IPS-15b (cell line): Measurements from ENCODE around the gene PMAIP1.

Experiments
- H3K27me3 ChIP-seq: one replicate; pipeline ENCODE4 v1.6.1; 2013; ENCODE audit warnings: low read length; ENCODE audit not compliant: control insufficient read depth, insufficient read depth
- H3K36me3 ChIP-seq: one replicate; pipeline ENCODE4 v1.6.1; 2013; ENCODE audit warnings: low read length; ENCODE audit not compliant: control insufficient read depth, insufficient read depth
- H3K4me1 ChIP-seq: one replicate; pipeline ENCODE4 v1.6.1; 2013; ENCODE audit warnings: mild to moderate bottlenecking, low read length; ENCODE audit not compliant: control insufficient read depth, insufficient read depth
- H3K4me3 ChIP-seq: one replicate; pipeline ENCODE4 v1.5.1; 2013; ENCODE audit warnings: low read depth, low read length
- H3K9ac ChIP-seq: one replicate; pipeline ENCODE4 v1.6.1; 2013; ENCODE audit warnings: low read depth, mild to moderate bottlenecking, low read length
- H3K9me3 ChIP-seq: one replicate; pipeline ENCODE4 v1.6.1; 2013; ENCODE audit warnings: mild to moderate bottlenecking, low read length; ENCODE audit not compliant: control insufficient read depth, insufficient read depth

PMAIP1 gene

GRCh38 chr18:59893971-59894370 is 5.8 kb upstream of the PMAIP1 start:
- H3K4me3 ChIP-seq = no peak overlapping the region
- peaks cover 17% of the 10 kb centered on the region for H3K4me1 ChIP-seq
- H3K27me3 ChIP-seq = no peaks in the 10 kb centered on the region
- no peaks in the 10 kb centered on the region for H3K9me3 ChIP-seq
- H3K36me3 ChIP-seq = no peaks in the 10 kb centered on the region
- no peak overlapping the region for H3K9ac ChIP-seq

- Histone ChIP-seq H3K36me3 (no peaks in the 10 kb centered on the region), H3K4me1 (peaks cover 17% of the 10 kb centered on the region), H3K9me3 (no peaks in the 10 kb centered on the region), H3K4me3 (peak overlapping the region; percentile 83), H3K27me3 (no peaks in the 10 kb centered on the region), H3K9ac (peak overlapping the region; percentile 70)
These were observed 2.4 kb upstream of the PMAIP1 start for GRCh38 chr18:59897321-59897954.

- Histone ChIP-seq H3K9me3 (no peaks in the 10 kb centered on the region), H3K9ac (no peak overlapping the region), H3K27me3 (no peaks in the 10 kb centered on the region), H3K4me1 (peaks cover 17% of the 10 kb centered on the region), H3K4me3 (peak overlapping the region; percentile 83), H3K36me3 (peaks cover 4% of the 10 kb centered on the region)
These were observed 1.7 kb upstream of the PMAIP1 start for GRCh38 chr18:59898093-59898492.

- no peaks in the 10 kb centered on the region for H3K9me3 ChIP-seq
- peak overlapping the region; percentile 83 for H3K4me3 ChIP-seq
- peaks cover 17% of the 10 kb centered on the region for H3K4me1 ChIP-seq
- peak overlapping the region; percentile 74 for H3K9ac ChIP-seq
- no peaks in the 10 kb centered on the region for H3K27me3 ChIP-seq
- peaks cover 4% of the 10 kb centered on the region for H3K36me3 ChIP-seq
These were observed 1.0 kb upstream of the PMAIP1 start for GRCh38 chr18:59898609-59899297.

- H3K4me1 ChIP-seq = peaks cover 21% of the 10 kb centered on the region
These were observed 679 bp downstream of the PMAIP1 start for GRCh38 chr18:59900222-59901128.

GRCh38 chr18:59902131-59902992 is 2.6 kb downstream of the PMAIP1 start:
- no peaks in the 10 kb centered on the region for H3K9me3 ChIP-seq
- peaks cover 4% of the 10 kb centered on the region for H3K36me3 ChIP-seq
- peak overlapping the region; percentile 77 for H3K9ac ChIP-seq
- H3K4me3 ChIP-seq = peak overlapping the region; percentile 84
- peaks cover 18% of the 10 kb centered on the region for H3K4me1 ChIP-seq
- H3K27me3 ChIP-seq = no peaks in the 10 kb centered on the region

More at GRCh38 chr18:59900222-59901128, 679 bp downstream of the PMAIP1 start:
- peak overlapping the region; percentile 84 for H3K4me3 ChIP-seq
- H3K9me3 ChIP-seq = no peaks in the 10 kb centered on the region
- H3K36me3 ChIP-seq = peaks cover 4% of the 10 kb centered on the region
- H3K9ac ChIP-seq = peak overlapping the region; percentile 77
- no peaks in the 10 kb centered on the region for H3K27me3 ChIP-seq

- Histone ChIP-seq H3K36me3 (peaks cover 4% of the 10 kb centered on the region), H3K4me1 (peaks cover 12% of the 10 kb centered on the region), H3K4me3 (peak overlapping the region; percentile 84), H3K9me3 (no peaks in the 10 kb centered on the region), H3K27me3 (no peaks in the 10 kb centered on the region), H3K9ac (no peak overlapping the region)
These were observed 3.3 kb downstream of the PMAIP1 start for GRCh38 chr18:59902993-59903610.

- Histone ChIP-seq H3K27me3 (no peaks in the 10 kb centered on the region), H3K4me3 (peak overlapping the region; percentile 20), H3K4me1 (peaks cover 17% of the 10 kb centered on the region), H3K36me3 (peaks cover 4% of the 10 kb centered on the region), H3K9ac (no peak overlapping the region), H3K9me3 (no peaks in the 10 kb centered on the region)
These were observed 4.3 kb downstream of the PMAIP1 start for GRCh38 chr18:59904011-59904601.

GRCh38 chr18:59905686-59906091 is 5.9 kb downstream of the PMAIP1 start:
- Histone ChIP-seq H3K36me3 (peaks cover 4% of the 10 kb centered on the region), H3K4me3 (no peak overlapping the region), H3K9ac (no peak overlapping the region), H3K27me3 (no peaks in the 10 kb centered on the region), H3K9me3 (no peaks in the 10 kb centered on the region), H3K4me1 (peaks cover 21% of the 10 kb centered on the region)

GRCh38 chr18:59906203-59906602 is 6.4 kb downstream of the PMAIP1 start:
- no peaks in the 10 kb centered on the region for H3K9me3 ChIP-seq
- H3K36me3 ChIP-seq = peaks cover 4% of the 10 kb centered on the region
- H3K9ac ChIP-seq = no peak overlapping the region
- H3K27me3 ChIP-seq = no peaks in the 10 kb centered on the region
- no peak overlapping the region for H3K4me3 ChIP-seq
- peaks cover 21% of the 10 kb centered on the region for H3K4me1 ChIP-seq
